K562 (cell line): ENCODE data around the gene CPT1C. TPM values are rescaled to one million over a fixed set of nuclear protein-coding genes. Genes with fewer than 3 reads are reported as not detected.

Experiments used
- ATF2 ChIP-seq: sonication (generic); formaldehyde crosslinking; IDR thresholded peaks from 2 replicates; pipeline ENCODE4 v1.8.1; 2022; ENCODE audit warnings: missing genetic modification reagents
- BDP1 ChIP-seq: IDR thresholded peaks from 3 replicates; pipeline ENCODE4 v1.6.1; 2011; ENCODE audit not compliant: insufficient read length, insufficient read depth
- E2F1 ChIP-seq: sonication (generic); formaldehyde crosslinking; IDR thresholded peaks from 2 replicates; pipeline ENCODE4 v1.8.1; 2023; ENCODE audit warnings: mild to moderate bottlenecking, missing genetic modification reagents, moderate library complexity
- EP400 ChIP-seq: fragments of 450-650 bp; IDR thresholded peaks from 2 replicates; pipeline ENCODE4 v1.6.1; 2017; ENCODE audit warnings: antibody characterized with exemption, mild to moderate bottlenecking, moderate library complexity
- HMG20A ChIP-seq: fragments of 450-650 bp; formaldehyde crosslinking; conservative IDR thresholded peaks from 2 replicates; pipeline ENCODE4 v1.4.0; 2020; ENCODE audit warnings: mild to moderate bottlenecking, mixed read lengths
- KDM2B ChIP-seq: fragments of 250-450 bp; sonication (Bioruptor Pico); IDR thresholded peaks from 2 replicates; pipeline ENCODE4 v1.8.0; 2021; ENCODE audit warnings: mild to moderate bottlenecking, moderate library complexity
- KDM4B ChIP-seq, 2 experiments: fragments of 450-650 bp in 1 of 2; sonication (generic) in 1 of 2; IDR thresholded peaks; 2 replicates each; pipeline ENCODE4 v1.6.1; 2016 to 2017; ENCODE audit warnings: borderline replicate concordance in 2 of 2, antibody characterized with exemption in 1 of 2, low read depth in 1 of 2, mild to moderate bottlenecking in 1 of 2
- NFE2L1 ChIP-seq: fragments of 450-650 bp; IDR thresholded peaks from 2 replicates; pipeline ENCODE4 v1.6.1; 2016; ENCODE audit warnings: missing genetic modification characterization, low read depth, mild to moderate bottlenecking, missing compliant biosample characterization, moderate library complexity, borderline replicate concordance
- PRMT5 ChIP-seq: sonication (generic); formaldehyde crosslinking; IDR thresholded peaks from 2 replicates; pipeline ENCODE4 v1.5.0; 2020; ENCODE audit warnings: missing genetic modification reagents
- SMARCB1 ChIP-seq: IDR thresholded peaks from 2 replicates; pipeline ENCODE4 v1.6.1; 2011; ENCODE audit warnings: improper control_type of control experiment, low read depth; ENCODE audit not compliant: insufficient read length
- SMARCE1 ChIP-seq: fragments of 450-650 bp; IDR thresholded peaks from 2 replicates; pipeline ENCODE4 v1.7.1; 2016; ENCODE audit warnings: mild to moderate bottlenecking
- SMC3 ChIP-seq: conservative IDR thresholded peaks from 2 replicates; pipeline ENCODE4 v1.6.1; 2011; ENCODE audit warnings: low read depth, low read length, improper control_type of control experiment; ENCODE audit not compliant: insufficient read depth
- SP1 ChIP-seq: sonication (generic); formaldehyde crosslinking; IDR thresholded peaks from 2 replicates; pipeline ENCODE4 v1.8.1; 2022; ENCODE audit warnings: mild to moderate bottlenecking, missing genetic modification reagents
- TBP ChIP-seq: optimal IDR thresholded peaks from 2 replicates; pipeline ENCODE3; 2011; ENCODE audit warnings: low read depth, low read length, improper control_type of control experiment
- THRB ChIP-seq: fragments of 450-650 bp; formaldehyde crosslinking; conservative IDR thresholded peaks from 2 replicates; pipeline ENCODE4 v1.4.0; 2022; ENCODE audit warnings: mild to moderate bottlenecking, missing genetic modification characterization
- TRIM24 ChIP-seq, 2 experiments: fragments of 450-650 bp; IDR thresholded peaks; 2 replicates each; pipeline ENCODE4 v1.6.1; 2016
- TRIM25 ChIP-seq: fragments of 450-650 bp; IDR thresholded peaks from 2 replicates; pipeline ENCODE4 v1.7.0; 2016; ENCODE audit warnings: borderline replicate concordance
- YY1 ChIP-seq, 3 experiments: IDR thresholded peaks; 2 replicates each; pipeline ENCODE4 v1.6.1; 2011; ENCODE audit warnings: low read length in 2 of 3, mild to moderate bottlenecking in 2 of 3, moderate library complexity in 2 of 3, borderline replicate concordance in 1 of 3, control low read depth in 1 of 3, low read depth in 1 of 3; ENCODE audit not compliant: insufficient read depth in 3 of 3, insufficient replicate concordance in 2 of 3, control insufficient read depth in 1 of 3, insufficient read length in 1 of 3; ENCODE audit errors: extremely low read depth in 1 of 3
- ZKSCAN3 ChIP-seq: fragments of 250-450 bp; sonication (Bioruptor Pico); IDR thresholded peaks from 2 replicates; pipeline ENCODE4 v1.4.0; 2020
- ZNF12 ChIP-seq: sonication (generic); formaldehyde crosslinking; IDR thresholded peaks from 2 replicates; pipeline ENCODE4 v1.4.0; 2020; ENCODE audit warnings: mild to moderate bottlenecking, missing genetic modification reagents
- ZNF561 ChIP-seq: fragments of 450-650 bp; formaldehyde crosslinking; conservative IDR thresholded peaks from 2 replicates; pipeline ENCODE4 v1.4.0; 2020; ENCODE audit warnings: mild to moderate bottlenecking, moderate library complexity
- ZNF75A ChIP-seq: fragments of 450-650 bp; formaldehyde crosslinking; IDR thresholded peaks from 2 replicates; pipeline ENCODE4 v1.4.0; 2020; ENCODE audit warnings: mild to moderate bottlenecking
- polyA plus RNA-seq, 8 experiments: library from polyadenylated mRNA; depleted of rRNA in 4 of 8; stranded (reverse) in 5 of 8; unstranded in 3 of 8; fragments of >200 nt; fragmentation: Nextera tagmentation in 2 of 8; fragmentation: Illumina TruSeq in 1 of 8; extraction: Ambion mirVana in 2 of 8; extraction: Trizol in 1 of 8; gene quantifications; 2 replicates each; pipeline versions ENCODE4 v1.2.1 to v1.2.3, GENCODE V29; 2011 to 2014; ENCODE audit warnings: inconsistent platforms in 1 of 8, missing spikeins in 1 of 8
- total RNA-seq, 7 experiments: library from RNA; depleted of rRNA in 6 of 7; stranded (reverse); fragments of >200 nt in 6 of 7; fragmentation: Illumina TruSeq in 2 of 7; extraction: Trizol in 2 of 7; gene quantifications; 2 replicates each; pipeline versions ENCODE4 v1.2.1 to v1.2.3, GENCODE V29; 2011 to 2021; ENCODE audit warnings: low replicate concordance in 1 of 7

CPT1C gene
- total and polyA plus RNA-seq, 9 of the 15 experiments (the other 6 are each of a cell fraction or from before 2014, with no cell fraction given): 1.9 to 12.3 (median 3.0) TPM

- TF ChIP-seq SMARCB1: no peak
- peak in 1 of 3 experiments; percentile 32 for TF ChIP-seq YY1 (IDR thresholded peaks at IDR 0.05; ENCODE audit: borderline replicate concordance in 1 of 3, control insufficient read depth in 1 of 3, extremely low read depth in 1 of 3, insufficient read depth in 3 of 3, insufficient read length in 1 of 3, insufficient replicate concordance in 2 of 3, low read depth in 1 of 3, low read length in 2 of 3)
- TF ChIP-seq E2F1 (CRISPR knock-in tag): no peak
- TF ChIP-seq BDP1: no peak
- TF ChIP-seq SP1 (CRISPR knock-in tag): peak; percentile 28; the same call in 1 of the 2 replicates
- 0 out of 4 replicates have a peak, but pooled peaks of 1 of the 2 experiments have one; percentile 36 for TF ChIP-seq KDM4B (IDR thresholded peaks at IDR 0.05; ENCODE audit: borderline replicate concordance in 2 of 2, low read depth in 1 of 2)
- TF ChIP-seq NFE2L1 (tag): no peak
- TF ChIP-seq ZNF12 (CRISPR knock-in tag): no peak; the same call in 1 of the 2 replicates
- TF ChIP-seq HMG20A (CRISPR knock-in tag): no peak
- no peak for TF ChIP-seq ZKSCAN3 (CRISPR knock-in tag)
- TF ChIP-seq TBP: no peak
- no peak for TF ChIP-seq ATF2 (CRISPR knock-in tag)
- no peak for TF ChIP-seq PRMT5 (CRISPR knock-in tag)
- TF ChIP-seq KDM2B (CRISPR knock-in tag): no peak
- no peak for TF ChIP-seq ZNF561 (CRISPR knock-in tag)
- TF ChIP-seq THRB (CRISPR knock-in tag): 0 out of 2 replicates have a peak, but pooled peaks have one; percentile 64
- TF ChIP-seq TRIM25: no peak
- TF ChIP-seq SMARCE1: peak; percentile 56
- TF ChIP-seq TRIM24 (IDR thresholded peaks at IDR 0.05): no peak; a peak in 1 of 4 replicates
- TF ChIP-seq EP400: peak; percentile 59; the same call in 1 of the 2 replicates
- TF ChIP-seq SMC3: peak; percentile 67
- TF ChIP-seq ZNF75A (CRISPR knock-in tag): no peak
Observed at GRCh38 chr19:49672131-49672919, 18.6 kb upstream of the CPT1C start (continued).
